K562 (cell line): ENCODE data around the gene RAB21. TPM values are rescaled to one million over a fixed set of nuclear protein-coding genes. Genes with fewer than 3 reads are reported as not detected.

Experiments used
- ARID1B ChIP-seq: fragments of 450-650 bp; IDR thresholded peaks from 2 replicates; pipeline ENCODE4 v1.6.1; 2016; ENCODE audit warnings: antibody characterized with exemption, mild to moderate bottlenecking, inconsistent platforms
- ATF1 ChIP-seq, 2 experiments: fragments of 450-650 bp in 1 of 2; IDR thresholded peaks; 2 replicates each; pipeline ENCODE4 v1.6.1; 2016; ENCODE audit warnings: missing compliant biosample characterization in 1 of 2, missing genetic modification characterization in 1 of 2
- BACH1 ChIP-seq: fragments of 200-800 bp; sonication (Bioruptor generic); IDR thresholded peaks from 2 replicates; pipeline ENCODE4 v1.6.1; 2016; ENCODE audit warnings: missing genetic modification characterization, missing compliant biosample characterization
- EHMT2 ChIP-seq: fragments of 450-650 bp; IDR thresholded peaks from 2 replicates; pipeline ENCODE4 v1.6.1; 2018; ENCODE audit warnings: antibody characterized with exemption
- KLF6 ChIP-seq: fragments of 250-450 bp; sonication (Bioruptor Pico); IDR thresholded peaks from 2 replicates; pipeline ENCODE4 v1.4.0; 2020; ENCODE audit warnings: mild to moderate bottlenecking, moderate library complexity, borderline replicate concordance
- MBD1 ChIP-seq: fragments of 250-450 bp; sonication (Bioruptor Pico); IDR thresholded peaks from 2 replicates; pipeline ENCODE4 v1.8.0; 2022; ENCODE audit warnings: inconsistent platforms
- NCOA2 ChIP-seq, 2 experiments: fragments of 450-650 bp; IDR thresholded peaks; 2 replicates each; pipeline ENCODE4 v1.6.1; 2018; ENCODE audit warnings: mild to moderate bottlenecking in 2 of 2, moderate library complexity in 1 of 2; ENCODE audit not compliant: partially characterized antibody in 2 of 2
- NCOR1 ChIP-seq: fragments of 450-650 bp; IDR thresholded peaks from 2 replicates; pipeline ENCODE4 v1.6.1; 2016; ENCODE audit warnings: mild to moderate bottlenecking, moderate library complexity
- NR3C1 ChIP-seq: sonication (generic); formaldehyde crosslinking; IDR thresholded peaks from 2 replicates; pipeline ENCODE4 v1.8.1; 2022; ENCODE audit warnings: missing genetic modification reagents
- OTX1 ChIP-seq: fragments of 450-650 bp; formaldehyde crosslinking; IDR thresholded peaks from 2 replicates; pipeline ENCODE4 v1.4.0; 2022; ENCODE audit warnings: mild to moderate bottlenecking
- PATZ1 ChIP-seq: fragments of 250-450 bp; sonication (Bioruptor Pico); IDR thresholded peaks from 2 replicates; pipeline ENCODE4 v1.5.0; 2020; ENCODE audit warnings: mild to moderate bottlenecking, borderline replicate concordance
- PRDM10 ChIP-seq: fragments of 450-650 bp; IDR thresholded peaks from 2 replicates; pipeline ENCODE4 v1.6.1; 2018; ENCODE audit not compliant: partially characterized antibody
- RBBP5 ChIP-seq: fragments of 200-600 bp; sonication (generic); IDR thresholded peaks from 2 replicates; pipeline ENCODE4 v1.6.1; 2012; ENCODE audit warnings: borderline replicate concordance, mild to moderate bottlenecking, low read length, control low read depth, inconsistent platforms; ENCODE audit not compliant: insufficient read depth, poor library complexity, severe bottlenecking
- SMARCA4 ChIP-seq: fragments of 450-650 bp; IDR thresholded peaks from 2 replicates; pipeline ENCODE4 v1.6.1; 2016
- TCF3 ChIP-seq: sonication (generic); formaldehyde crosslinking; IDR thresholded peaks from 2 replicates; pipeline ENCODE4 v1.4.0; 2020; ENCODE audit warnings: mild to moderate bottlenecking, missing genetic modification reagents
- TCFL5 ChIP-seq: fragments of 250-450 bp; sonication (Bioruptor Pico); conservative IDR thresholded peaks from 2 replicates; pipeline ENCODE4 v1.6.1; 2021; ENCODE audit warnings: mild to moderate bottlenecking, moderate library complexity, matching md5 sums
- TGIF2 ChIP-seq: sonication (generic); formaldehyde crosslinking; IDR thresholded peaks from 2 replicates; pipeline ENCODE4 v1.8.1; 2022; ENCODE audit warnings: mild to moderate bottlenecking, missing genetic modification reagents, moderate library complexity
- ZBTB12 ChIP-seq: fragments of 250-450 bp; sonication (Bioruptor Pico); IDR thresholded peaks from 2 replicates; pipeline ENCODE4 v1.4.0; 2020
- ZFP36 ChIP-seq: fragments of 150-350 bp; IDR thresholded peaks from 2 replicates; pipeline ENCODE4 v1.6.1; 2018; ENCODE audit warnings: low read length, low read depth; ENCODE audit not compliant: partially characterized antibody
- ZNF699 ChIP-seq: fragments of 250-450 bp; sonication (Bioruptor Pico); IDR thresholded peaks from 2 replicates; pipeline ENCODE4 v1.8.0; 2021; ENCODE audit warnings: mild to moderate bottlenecking, moderate library complexity; ENCODE audit not compliant: insufficient replicate concordance
- polyA plus RNA-seq, 8 experiments: library from polyadenylated mRNA; depleted of rRNA in 4 of 8; stranded (reverse) in 5 of 8; unstranded in 3 of 8; fragments of >200 nt; fragmentation: Nextera tagmentation in 2 of 8; fragmentation: Illumina TruSeq in 1 of 8; extraction: Ambion mirVana in 2 of 8; extraction: Trizol in 1 of 8; gene quantifications; 2 replicates each; pipeline versions ENCODE4 v1.2.1 to v1.2.3, GENCODE V29; 2011 to 2014; ENCODE audit warnings: inconsistent platforms in 1 of 8, missing spikeins in 1 of 8
- total RNA-seq, 7 experiments: library from RNA; depleted of rRNA in 6 of 7; stranded (reverse); fragments of >200 nt in 6 of 7; fragmentation: Illumina TruSeq in 2 of 7; extraction: Trizol in 2 of 7; gene quantifications; 2 replicates each; pipeline versions ENCODE4 v1.2.1 to v1.2.3, GENCODE V29; 2011 to 2021; ENCODE audit warnings: low replicate concordance in 1 of 7

The RAB21 gene
- total and polyA plus RNA-seq, 9 of the 15 experiments (the other 6 are each of a cell fraction or from before 2014, with no cell fraction given), result 5.3 to 45.6 (median 19.6) TPM

GRCh38 chr12:71721783-71722505, 32.7 kb upstream of the RAB21 start (continued):
- TF ChIP-seq PRDM10 (peak; percentile 24), NCOR1 (peak; percentile 15; the same call in 1 of the 2 replicates), SMARCA4 (peak; percentile 37; the same call in 1 of the 2 replicates), NR3C1 (CRISPR knock-in tag) (no peak), OTX1 (CRISPR knock-in tag) (no peak), EHMT2 (peak; percentile 39; the same call in 1 of the 2 replicates), ARID1B (peak; percentile 57), RBBP5 (no peak), ATF1 (CRISPR knock-in tag; IDR thresholded peaks at IDR 0.05) (no peak), ATF1 (tag; IDR thresholded peaks at IDR 0.05) (no peak), ZBTB12 (CRISPR knock-in tag) (no peak), BACH1 (tag) (no peak), MBD1 (CRISPR knock-in tag) (no peak), NCOA2 (IDR thresholded peaks at IDR 0.05; ENCODE audit: partially characterized antibody in 2 of 2) (no peak), ZFP36 (peak; percentile 71), ZNF699 (CRISPR knock-in tag) (no peak), KLF6 (CRISPR knock-in tag) (no peak), PATZ1 (CRISPR knock-in tag) (no peak), TCFL5 (CRISPR knock-in tag) (no peak), TCF3 (CRISPR knock-in tag) (peak; percentile 77), TGIF2 (no peak)
